T follicular helper cell (primary cell): Measurements from ENCODE around the gene SLC12A4.
"Not testable (repeated sequence)": the region's sequence is repeated elsewhere in the genome, so short reads cannot be mapped to it uniquely, and the experiment has no call there.

Source experiments
- DNase-seq: peaks from one replicate; pipeline ENCODE4 v3.0.0-alpha.2; 2020; ENCODE audit warnings: low read depth

Gene SLC12A4

DNA sequence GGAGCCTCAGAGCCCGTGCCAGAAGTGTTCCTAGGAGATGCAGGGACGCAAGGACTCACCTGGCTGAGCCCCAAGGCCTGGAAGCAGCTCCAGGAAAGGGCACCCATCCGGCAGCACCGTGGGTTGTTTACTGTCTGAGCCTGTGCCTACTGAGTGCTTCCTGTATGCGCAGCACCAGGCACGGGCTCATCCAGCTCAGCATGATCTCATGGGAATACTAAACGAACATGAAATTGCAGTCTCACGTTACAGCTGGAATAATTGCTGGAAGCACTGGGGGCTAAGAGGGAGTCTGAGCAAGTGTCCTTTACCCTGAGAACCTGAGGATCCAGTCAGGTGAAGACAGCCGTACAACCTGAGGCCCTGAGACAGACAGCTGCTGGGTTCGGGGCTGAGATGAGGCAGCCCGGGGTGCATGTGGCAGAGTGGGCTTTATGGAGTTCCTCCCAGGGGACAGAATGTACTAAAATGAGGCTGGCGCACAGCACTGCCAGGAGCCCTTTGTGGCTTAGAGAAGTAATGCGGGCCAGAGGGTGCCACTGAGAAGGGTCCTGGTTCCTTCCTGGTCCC is 42.2 kb downstream of the SLC12A4 start:
- no peak for DNase-seq

DNA sequence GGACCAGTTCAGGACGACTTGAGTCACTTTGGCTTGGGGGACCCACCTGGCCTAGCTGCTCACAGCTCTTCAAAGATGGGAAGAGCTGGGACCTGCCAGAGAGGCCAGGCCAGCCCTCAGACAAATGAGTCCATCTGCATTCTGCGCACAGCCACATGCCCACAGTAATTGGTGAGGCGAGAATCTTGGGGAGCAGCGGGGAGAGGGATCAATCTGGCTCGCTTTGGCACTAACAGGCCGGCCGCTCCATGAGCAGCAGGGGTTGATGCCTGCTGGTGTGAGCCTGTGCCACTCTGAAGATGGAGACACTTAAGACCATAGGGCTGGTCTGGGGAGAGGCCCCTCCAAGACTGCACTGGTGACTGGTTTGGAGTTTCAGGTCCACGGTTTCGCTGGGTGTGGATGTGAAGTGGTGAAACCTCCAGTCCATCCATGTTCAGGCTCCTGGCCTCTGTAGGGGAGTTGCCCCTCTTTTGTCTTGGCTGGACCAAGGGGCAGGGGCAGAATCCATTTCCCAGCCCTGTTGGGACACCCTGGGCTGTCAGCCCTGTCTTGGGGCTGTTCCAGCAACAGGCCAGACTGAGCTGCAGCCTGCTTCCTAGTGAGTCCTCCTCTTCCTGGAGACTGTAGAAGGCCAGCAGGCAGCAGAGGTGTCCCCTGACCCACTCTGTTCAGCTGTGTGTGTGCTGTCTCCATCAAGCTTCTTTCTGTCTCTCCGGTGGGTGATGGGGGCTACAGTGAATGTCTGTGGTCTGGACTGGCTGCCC is 44.1 kb downstream of the SLC12A4 start:
- no peak for DNase-seq

DNA sequence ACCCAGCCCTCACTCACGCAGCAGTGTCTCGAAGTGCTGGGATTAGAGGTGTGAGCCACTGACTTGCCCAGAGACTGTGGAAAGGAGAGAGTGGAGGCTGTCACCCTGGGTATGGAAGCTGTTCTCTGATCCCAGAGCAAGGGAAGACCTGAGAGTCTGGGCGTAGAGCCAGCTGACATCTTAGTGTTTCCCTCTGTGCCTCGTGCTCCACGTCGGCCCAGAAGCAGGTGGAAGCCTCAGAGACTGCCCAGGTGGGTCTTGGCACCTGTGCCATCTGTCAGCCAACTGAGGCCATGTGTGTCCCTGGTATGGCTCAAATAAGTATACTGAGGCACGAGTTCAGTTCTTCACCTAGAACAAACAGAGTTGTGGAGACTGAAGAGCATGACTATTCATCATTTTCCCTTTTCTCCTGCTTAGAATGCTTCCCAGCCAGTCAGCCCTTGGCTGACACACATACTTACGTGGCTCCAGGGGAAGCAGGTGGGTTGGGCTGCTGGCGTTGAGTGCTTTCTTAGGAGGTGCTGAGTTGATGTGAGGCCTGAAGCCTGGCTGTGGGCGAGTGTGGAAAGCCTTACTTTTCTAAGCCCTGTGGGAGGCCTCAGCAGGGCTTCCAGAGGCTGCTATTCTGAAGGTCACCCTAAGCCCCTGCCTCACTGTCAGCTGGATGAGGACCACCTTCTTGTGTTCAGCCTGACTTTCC is 44.9 kb downstream of the SLC12A4 start:
- no peak for DNase-seq

DNA sequence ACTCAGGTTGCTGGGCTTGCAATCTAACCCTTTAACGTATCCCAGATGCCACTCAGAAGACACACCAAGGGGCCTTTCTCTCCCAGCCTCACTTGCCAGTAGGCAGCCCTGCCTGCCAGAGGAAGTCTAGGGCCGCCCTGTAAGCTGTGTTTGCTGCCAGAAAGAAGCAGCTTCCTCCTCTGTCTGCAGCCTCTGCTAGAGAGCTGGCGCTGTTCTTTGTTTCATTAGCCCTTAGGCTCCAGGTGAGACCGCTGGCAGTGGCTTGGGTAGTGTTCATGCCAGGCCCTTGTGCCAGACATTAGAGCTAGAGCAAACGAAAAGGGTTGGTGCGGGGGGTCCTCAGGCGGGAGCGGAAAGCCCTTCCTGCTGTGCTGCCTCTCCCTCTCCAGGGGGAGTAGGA is 45.7 kb downstream of the SLC12A4 start:
- no peak for DNase-seq

DNA sequence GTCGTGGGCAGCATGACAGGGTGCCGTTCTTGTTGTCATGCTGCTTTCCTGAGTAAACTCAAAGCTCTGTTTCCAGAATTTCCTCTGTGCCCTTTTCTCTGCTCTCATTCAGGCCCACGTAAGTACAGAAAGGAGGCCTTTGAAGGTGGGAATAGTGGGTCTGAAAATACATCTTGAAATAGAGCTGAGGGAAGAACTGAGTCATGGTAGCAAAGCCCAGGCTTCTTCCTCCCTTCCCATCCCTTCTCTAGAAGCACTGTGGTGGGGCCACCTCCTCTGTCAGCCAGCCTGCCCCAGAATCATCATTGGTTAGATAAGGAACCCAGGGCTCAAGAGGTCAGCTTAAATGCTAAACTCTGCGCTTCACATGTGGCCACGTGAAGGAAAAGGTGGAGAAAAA is 46.2 kb downstream of the SLC12A4 start:
- DNase-seq: no peak

DNA sequence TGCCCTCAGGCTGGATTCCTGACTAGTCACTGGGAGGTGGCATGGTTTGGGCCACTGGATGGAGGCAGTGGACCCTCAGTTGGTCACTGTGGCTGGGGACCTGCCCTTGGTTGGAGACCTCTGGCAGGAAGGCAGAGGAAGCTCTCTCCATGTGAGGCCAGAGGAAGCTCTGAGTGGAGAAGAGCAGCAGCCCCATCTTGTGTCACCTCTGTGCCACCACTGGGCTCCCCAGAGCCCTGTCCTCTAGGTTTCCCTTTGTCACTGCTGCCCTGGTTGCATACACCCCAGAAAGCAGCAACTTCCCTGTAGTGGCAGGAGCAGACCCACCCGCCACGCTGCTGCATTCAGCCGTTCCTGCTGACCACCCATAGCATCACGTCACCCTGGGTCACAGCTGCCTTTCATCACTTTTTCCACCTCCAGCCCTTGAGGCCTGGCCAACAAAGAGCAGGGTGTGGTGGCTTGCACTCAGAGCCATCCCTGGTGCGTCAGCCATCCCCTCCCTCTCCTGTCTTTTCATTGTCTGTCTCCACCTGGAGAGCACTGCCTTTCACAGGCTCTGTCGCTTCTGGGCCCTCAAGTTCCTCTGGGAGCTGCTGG is 48.7 kb downstream of the SLC12A4 start:
- no peak for DNase-seq

DNA sequence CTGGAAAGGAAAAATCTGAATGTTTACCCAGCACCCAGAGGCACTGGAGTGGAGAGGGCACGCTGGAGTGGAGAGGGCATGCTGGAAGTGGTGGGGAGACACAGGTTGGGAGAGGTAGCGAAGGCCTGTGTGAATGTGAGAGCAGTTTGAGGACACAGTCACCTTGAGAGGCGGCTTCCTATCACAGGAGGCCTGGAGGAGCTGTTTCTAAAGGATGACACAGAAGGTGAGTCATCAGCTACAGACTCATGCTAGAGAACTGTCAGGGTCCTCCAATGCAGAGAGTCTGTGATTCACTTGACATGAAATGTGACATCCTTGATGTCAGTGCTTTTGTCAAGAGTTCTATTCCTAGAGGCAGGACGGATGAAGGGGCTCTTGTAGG is 50.6 kb downstream of the SLC12A4 start:
- no peak for DNase-seq

DNA sequence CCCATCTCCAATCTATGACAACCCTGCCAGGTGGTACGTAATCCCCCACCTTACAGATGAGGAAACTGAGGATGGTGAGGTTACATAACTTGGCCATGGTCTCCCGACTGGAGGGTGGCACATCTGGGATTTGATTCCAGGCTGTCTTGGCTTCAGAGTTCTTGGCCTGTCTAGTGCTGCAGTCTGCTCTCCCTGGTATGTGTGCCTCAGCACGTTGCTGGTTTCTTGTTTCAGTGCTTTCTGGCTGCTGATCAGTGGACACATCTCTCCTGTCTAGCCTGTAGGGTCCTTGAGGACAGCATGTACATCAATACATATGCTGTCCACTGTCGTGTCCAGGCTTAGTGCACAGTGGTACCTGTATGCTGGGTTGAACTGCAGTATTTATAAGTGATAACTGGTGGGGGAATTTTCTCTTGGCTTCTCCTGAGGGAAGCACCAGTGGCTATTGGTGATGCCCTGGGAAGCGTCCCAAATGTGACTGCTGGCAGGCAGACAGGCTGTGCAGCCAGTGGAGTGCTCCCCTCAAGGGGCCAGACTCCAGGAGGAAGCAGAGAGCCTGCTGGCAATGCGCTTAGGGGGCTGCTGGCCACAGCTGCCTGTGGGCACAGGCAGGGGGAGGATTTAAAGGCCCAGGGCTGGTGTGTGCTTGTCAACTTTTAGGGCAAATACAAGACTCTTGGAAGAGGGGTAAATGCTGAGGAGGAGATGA is 51.1 kb downstream of the SLC12A4 start:
- DNase-seq: no peak

DNA sequence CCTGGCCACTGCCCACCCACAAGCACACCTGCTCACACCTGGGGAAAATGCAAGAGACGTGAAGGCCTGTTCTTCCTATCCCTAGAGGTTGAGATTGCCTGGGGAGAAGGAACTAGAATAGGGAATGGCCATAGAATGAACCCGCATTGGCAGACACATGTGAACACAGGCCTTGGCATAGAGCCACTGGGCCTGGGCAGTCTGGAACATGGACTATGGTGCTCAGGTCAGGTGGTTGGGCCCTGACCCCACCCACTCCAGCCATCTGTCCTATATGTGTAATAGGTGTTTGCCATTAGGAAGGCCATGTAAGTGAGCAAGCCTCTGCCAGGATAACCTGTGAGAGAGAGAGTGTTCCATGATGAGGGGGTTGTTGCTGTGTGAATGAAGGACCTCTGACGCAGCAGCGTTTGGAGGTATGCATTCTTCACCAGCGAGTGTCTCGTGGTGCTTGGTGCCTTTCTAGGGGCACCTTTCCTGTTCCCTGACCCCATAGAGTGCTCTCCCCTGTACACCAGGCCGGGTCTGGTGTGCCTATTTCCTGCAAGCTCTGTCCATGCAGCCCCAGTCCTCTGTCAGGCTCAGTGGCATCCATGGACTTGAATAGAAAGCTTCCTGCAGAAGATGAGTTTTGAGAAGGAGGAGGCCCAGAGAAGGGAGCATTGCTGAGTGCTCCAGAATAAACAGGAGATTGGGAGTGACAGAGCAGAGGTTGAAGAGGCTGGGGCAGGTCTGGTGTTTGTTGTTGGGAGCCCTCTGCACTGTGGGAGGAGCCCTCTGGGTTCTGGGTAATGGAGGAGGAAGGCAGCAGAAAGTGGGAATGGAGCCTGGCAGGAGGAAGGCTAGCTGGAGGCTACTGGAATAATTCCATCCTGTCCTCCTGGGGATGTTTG is 52.4 kb downstream of the SLC12A4 start:
- no peak for DNase-seq

DNA sequence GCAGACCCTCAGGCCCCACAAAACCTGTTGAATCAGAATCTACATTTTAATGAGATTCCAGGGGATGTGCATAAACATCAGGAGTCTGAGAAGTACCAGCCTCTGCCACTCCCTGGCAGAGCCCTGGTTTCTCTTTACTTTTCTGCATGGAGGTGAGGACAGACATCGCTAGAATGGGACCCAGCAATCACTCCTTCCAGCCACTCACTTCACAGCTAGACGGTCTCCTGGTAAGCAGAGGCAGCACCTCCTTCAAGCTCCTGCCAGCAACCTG is 53.0 kb downstream of the SLC12A4 start:
- not testable (repeated sequence) for DNase-seq

DNA sequence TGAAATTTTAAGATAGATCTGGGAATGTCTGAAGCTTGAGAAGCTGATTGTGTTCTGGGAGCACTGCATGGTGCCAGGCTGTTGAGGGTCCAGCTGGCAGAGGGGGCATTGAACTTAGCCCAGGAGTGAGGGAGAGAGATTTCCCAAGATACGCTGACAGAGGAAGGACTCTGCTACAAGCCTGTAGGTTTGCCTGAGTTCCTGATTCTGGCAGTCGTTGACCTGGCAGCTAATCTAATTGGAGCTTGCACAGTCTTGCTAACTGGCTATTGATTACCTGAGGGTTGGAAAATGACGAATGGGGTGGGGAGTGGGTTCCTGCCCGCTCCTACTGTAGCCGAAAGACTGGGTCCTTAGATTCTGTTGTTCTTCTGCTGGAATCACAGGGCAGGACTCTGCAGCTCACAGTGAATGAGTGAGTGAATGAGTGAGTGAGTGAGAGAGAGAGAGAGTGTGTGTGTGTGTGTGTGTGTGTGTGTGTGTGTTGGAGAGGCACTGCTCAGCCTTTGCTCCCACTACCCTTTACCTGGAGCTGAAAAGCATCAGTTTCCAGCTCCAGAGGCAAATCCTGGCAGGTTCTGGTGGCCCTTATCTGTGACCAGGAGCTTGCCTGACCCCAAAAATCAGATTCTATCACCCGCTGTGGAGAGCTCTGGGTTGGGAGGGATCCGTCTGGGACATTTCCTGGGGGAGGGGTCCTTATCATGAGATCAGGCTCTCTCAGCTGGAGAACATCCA is 53.5 kb downstream of the SLC12A4 start:
- no peak for DNase-seq

DNA sequence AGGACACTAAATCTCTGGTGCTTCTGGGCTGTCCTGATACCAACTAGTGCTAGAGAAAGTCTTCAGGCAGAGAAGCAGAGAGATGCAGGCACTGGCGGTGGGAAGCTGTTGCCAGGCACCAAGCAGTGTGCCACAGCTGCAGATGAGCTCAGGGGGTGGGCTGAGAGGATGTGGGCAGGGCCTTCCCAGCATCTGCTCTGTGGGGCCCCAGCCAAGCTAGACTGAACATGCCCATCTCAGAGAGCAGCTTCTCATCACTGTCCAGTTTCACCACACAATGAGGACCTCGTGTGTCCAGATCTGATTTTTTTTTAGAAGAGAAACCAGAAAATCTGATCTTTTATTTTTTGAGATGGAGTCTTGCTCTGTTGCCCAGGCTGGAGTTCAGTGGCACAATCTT is 58.3 kb downstream of the SLC12A4 start:
- no peak for DNase-seq

DNA sequence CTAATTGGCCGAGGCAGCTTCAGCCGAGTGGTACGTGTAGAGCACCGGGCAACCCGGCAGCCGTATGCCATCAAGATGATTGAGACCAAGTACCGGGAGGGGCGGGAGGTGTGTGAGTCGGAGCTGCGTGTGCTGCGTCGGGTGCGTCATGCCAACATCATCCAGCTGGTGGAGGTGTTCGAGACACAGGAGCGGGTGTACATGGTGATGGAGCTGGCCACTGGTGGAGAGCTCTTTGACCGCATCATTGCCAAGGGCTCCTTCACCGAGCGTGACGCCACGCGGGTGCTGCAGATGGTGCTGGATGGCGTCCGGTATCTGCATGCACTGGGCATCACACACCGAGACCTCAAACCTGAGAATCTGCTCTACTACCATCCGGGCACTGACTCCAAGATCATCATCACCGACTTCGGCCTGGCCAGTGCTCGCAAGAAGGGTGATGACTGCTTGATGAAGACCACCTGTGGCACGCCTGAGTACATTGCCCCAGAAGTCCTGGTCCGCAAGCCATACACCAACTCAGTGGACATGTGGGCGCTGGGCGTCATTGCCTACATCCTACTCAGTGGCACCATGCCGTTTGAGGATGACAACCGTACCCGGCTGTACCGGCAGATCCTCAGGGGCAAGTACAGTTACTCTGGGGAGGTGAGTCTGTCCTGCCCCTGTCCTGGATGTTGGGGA is 59.2 kb downstream of the SLC12A4 start:
- no peak for DNase-seq

DNA sequence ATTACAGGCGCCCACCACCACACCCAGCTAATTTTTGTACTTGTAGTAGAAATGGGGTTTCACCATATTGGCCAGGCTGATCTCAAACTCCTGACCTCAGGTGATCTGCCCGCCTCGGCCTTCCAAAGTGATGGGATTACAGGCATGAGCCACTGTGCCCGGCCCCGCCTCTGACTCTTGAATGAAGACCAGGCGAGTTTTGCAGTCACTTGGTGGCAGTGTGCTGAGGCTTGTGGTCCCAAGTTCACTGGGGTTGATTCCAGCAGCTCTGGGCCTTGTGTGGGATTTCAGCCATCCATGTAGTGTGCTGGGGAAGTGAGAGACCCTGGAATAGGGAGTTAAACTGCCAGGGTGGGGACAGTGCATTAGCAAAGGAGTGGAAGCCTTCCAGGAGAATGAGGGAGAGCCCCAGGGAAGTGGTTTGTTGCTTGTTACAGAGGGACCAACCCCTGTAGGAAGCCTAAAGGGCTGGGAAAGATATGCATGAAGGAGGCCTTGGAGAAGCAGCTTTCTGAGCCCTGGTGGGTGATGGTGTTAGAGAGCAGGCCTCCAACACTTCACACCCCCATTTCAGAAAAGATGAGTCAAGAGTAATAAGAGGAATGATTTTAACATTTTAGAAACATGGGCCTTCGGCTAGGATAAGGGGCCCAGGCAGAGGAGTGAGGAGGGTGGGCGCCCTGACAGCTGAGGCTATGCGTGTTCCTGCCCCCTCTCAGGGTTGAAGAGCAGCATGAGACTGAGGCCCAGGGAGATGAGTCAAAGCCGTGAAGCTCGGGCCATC is 60.8 kb downstream of the SLC12A4 start:
- DNase-seq: no peak

DNA sequence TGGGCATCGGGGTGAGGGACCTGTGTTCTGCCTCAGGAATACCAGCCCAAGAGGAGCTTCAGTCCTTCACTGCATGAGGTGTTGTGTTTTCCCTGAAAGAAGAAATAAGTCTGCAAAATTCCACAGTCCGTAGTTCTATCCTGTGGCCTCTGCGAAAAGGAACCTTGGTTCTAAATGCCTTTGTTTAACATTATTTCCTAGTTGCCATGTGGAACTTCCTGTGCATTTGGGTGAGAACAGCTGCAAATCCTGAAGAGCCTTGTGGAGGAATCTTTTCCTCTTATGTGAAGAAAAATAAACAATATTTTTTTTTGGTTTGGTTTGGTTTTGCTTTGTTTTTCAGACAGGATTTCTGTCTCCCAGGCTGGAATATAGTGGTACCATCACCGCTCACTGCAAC is 65.6 kb downstream of the SLC12A4 start:
- no peak for DNase-seq

DNA sequence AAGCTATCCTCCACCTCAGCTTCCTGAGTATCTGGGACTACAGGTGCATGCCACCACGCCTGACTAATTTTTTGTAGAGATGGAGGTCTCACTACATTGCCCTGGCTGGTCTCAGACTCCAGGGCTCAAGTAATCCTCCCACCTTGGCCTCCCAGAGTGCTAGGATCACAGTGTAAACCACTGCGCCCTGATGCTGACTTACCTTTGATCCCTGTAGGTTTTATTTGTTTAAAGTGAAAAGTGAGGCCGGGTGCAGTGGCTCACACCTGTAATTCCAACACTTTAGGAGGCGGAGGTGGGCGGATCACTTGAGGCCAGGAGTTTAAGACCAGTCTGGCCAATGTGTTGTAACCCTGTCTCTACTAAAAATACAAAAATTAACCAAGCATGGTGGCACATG is 66.7 kb downstream of the SLC12A4 start:
- no peak for DNase-seq

DNA sequence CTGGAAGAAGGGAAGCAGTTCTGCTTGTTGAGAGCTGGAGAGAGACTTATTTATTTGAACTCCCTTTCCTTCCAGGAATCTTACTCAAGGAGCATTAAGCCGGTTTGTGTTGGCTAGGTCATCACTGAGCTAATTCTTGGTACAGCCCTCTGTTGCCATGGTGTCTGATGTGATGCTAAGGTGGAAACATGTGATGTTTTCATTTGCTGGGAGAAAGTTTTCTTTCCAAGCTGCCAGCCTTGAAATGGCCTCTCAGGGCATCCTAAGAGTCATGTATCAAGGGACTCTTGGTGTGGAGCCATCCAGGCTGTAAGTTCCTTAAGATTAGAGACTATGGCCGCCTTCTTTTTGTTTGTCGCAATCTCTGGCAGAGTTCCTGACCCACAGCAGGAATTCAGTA is 71.2 kb downstream of the SLC12A4 start:
- DNase-seq: no peak

DNA sequence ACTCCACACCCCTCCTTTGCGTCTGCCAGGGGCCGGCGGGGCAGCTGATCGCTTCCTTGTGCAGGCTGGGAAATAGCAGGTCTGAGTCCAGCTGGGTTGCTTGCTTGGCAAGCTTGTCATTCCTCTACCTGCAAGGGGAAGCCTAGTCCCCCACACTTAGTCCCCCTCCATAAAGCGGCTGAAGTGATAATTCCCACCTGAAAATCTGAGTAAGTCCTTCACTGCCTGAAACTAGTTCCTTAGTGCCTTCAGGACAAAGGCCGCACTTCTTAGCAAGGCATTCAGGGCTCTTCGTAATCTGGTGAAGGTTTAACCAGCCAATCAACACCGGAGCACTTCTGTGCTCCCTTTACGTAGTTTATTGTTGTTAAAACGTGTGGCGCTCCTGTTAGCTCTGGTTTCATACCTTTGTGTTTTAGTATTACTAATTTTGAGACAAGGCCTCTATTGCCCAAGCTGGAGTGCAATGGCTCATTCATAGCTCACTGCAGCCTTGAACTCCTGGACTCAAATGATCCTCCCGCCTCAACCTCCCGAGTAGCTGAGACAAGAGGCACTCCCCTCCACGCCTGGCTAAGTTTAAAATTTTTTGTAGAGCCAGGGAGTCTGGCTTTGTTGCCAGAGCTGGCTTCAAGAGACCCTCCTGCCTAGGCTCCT is 74.6 kb downstream of the SLC12A4 start:
- no peak for DNase-seq
